ENCODE measurements around the gene TYRP1.

- no peak for TF ChIP-seq POLR2AphosphoS5 (IDR thresholded peaks at IDR 0.05)
- no peak for TF ChIP-seq EZH2 (IDR thresholded peaks at IDR 0.05; ENCODE audit: borderline replicate concordance, insufficient read depth, low read length, poor library complexity, severe bottlenecking)
- TF ChIP-seq CTCF (IDR thresholded peaks at IDR 0.05; ENCODE audit: poor library complexity, severe bottlenecking), result no peak
- no peak for TF ChIP-seq EP300 (conservative IDR thresholded peaks at IDR 0.05; ENCODE audit: poor library complexity, severe bottlenecking)
- TF ChIP-seq REST (IDR thresholded peaks at IDR 0.05; ENCODE audit: borderline replicate concordance), result no peak
Observed at GRCh38 chr9:12652973-12653372, 40.2 kb upstream of the TYRP1 start.
